SW480 (cell line): ENCODE data around the gene ZNF878.
"Not testable (repeated sequence)": the region's sequence is repeated elsewhere in the genome, so short reads cannot be mapped to it uniquely, and the experiment has no call there.

Experiments used
- DNase-seq: peaks from one replicate; pipeline ENCODE4 v3.0.0-alpha.2; 2016; ENCODE audit warnings: low spot score

ZNF878 gene

DNA sequence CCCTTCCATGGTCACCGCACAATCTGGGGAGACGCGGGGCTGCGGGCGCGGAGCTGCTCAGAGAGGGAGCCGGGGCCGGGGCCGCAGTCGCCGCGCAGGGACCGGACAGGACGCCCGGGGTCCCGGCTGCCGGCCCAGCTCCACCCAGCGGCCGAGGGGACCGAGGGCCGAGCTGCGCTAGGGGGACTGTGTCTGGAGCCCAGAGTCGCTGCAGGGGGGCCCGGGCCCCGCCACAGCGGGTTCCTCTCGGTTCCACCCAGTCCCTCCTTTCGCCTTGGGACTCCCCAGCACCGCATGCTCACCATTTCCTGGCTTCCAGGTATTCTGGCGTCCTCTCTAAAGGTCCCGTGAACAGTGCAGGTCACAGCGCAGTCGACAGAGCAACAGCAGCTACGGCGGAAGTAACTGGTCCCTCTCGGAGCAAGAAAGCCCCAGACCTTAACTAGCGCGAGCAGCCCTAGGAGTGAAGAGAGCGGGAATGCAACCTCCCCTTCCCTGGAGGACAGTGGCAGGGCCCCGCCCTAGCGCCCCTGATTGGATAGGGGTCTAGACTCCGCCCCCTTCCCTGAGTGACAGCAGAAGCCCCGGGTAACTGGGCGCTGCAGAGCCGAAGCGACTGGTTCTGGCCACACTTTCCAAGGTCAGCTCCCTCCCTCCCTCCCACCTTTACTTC, at the start of gene ZNF878:
Gene ZNF878, minus strand, starts transcription at position 465 of the 673 bp plus-strand sequence. Its CDS starts 160 bp downstream, at position 305.
- peak; percentile 92 for DNase-seq

DNA sequence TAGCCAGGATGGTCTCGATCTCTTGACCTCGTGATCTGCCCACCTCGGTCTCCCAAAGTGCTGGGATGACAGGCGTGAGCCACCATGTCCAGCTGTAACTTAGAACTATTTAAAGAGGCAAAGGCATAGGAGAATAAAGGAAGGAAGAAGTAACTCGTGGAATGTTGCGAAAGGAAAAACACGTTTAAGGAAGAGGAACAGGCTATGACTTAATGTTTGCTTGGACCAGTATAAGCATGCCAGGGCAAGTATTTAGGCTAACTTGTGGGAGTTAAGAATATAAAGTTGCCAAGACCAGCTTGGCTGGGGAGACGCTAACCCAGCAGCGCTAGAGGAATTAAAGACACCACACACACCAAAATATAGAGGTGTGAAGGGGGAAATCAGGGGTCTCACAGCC, 45.3 kb upstream of the ZNF878 start:
- DNase-seq, result no peak

DNA sequence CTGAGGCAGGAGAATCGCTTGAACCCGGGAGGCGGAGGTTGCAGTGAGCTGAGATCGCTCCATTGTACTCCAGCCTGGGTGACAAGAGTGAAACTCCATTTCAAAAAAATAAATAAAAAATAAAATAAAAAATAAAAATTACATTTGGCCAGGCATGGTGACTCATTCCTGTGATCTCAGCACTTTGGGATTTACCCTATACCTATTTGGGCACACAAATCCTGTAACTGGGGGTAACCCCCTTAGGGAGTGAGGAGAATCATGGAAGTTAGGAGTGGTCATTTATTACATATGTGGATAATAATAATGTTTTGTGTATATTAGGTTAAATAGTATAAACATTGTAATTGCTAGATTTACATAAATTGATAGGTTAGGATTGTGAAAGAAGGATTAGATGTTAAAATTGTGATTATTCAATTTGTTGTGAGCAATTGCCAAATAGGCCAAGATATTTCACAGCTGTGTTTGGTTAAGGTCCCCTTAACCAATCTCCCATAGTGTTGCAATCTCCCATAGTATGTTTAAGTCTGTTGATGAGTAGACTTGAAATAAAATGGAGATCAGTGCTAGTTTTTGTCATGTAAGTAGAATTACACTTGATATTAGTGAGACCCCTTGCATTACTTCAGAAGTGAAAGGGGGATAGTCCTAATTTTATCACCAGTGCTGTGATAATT, 42.5 kb upstream of the ZNF878 start:
- no peak for DNase-seq

DNA sequence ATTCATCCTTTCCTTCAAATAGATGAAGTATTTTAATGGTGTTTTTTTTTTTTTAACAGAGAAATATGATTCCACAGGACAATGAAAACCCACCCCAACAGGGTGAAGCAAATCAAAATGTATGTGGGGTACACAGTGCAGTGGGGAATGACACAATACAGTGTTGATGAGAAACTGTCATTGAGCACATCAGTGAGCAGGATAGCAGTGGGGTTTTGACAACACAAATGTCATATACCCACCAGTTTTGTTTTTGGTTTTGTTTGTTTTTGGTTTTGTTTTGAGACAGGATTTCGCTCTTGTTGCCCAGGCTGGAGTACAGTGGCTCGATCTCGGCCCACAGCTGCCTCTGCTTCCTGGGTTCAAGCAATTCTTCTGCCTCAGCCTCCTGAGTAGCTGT, 41.0 kb upstream of the ZNF878 start:
- DNase-seq, result no peak

DNA sequence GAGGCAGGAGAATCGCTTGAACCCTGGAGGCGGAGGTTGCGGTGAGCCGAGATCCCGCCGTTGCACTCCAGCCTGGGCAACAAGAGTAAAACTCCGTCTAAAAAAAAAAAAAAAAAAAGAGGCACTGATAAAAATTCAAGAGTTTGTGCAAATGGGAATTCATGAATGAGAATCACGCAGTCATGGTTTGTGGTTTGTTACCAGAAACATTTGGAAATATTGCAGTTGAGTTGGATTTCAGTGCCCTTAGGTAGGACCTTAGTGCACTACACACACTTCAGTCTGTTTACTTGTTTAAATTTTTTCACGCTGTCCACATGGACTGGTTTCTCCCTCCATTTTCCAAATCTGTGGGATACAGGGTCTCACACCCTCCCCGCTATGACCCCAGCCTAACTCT, 40.2 kb upstream of the ZNF878 start:
- DNase-seq, result no peak

DNA sequence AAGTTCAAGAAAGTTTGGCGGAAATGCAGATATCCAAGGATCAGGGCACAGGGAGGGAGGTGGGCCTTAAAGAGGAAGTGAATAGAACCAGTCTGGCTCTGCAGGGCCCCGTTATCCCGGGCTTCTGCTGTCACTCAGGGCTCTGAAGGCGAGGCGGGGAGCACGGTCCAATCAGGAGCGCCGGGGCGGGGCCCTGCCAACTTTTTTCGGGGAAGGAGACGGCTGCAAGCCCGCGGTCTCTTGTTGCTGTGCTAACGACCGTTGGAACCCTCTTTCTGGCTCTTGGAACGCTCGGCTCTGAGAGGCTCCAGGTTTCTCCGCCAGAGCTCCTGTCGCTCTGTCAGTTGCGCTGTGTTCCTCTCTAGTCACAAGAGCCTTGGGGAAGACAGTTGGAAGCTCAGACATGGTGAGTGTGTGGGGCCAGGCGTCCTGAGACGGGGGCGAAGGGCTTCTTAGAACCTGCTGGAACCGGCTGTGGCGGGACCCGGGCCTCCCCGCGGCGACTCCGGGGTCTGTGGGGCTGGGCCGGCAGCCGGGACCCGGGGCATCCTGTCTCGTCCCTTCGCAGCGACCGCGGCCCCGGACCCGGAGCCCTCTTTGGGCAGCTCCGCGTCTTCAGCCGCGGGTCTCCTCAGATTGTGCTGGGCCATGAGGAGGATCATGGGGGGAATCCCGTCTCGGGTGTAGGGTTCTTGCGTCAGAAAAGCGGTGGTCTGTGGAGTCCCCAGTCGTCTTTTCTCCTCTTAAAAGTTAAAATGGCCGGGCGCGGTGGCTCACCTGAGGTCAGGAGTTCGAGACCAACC, 39.5 kb upstream of the ZNF878 start:
- no peak for DNase-seq

DNA sequence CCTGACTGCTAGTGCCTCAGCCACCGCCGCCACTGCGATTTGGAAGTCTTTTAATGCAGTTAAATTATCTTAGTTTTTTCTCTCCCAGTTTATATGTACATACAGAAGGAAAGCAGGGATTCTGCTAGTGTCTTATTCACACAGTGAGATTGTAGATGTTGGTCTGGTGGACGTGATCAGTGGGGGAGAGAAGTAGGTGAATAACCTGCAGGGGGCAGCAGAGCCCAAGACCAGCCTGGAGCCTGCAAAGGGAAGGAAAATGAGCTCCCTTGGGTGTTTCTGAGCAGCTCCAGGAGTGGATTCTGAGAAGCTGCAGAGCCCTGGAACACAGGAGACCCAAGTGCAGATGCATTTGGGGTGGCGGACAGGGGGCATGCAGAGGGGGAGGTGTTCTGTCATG, 38.0 kb upstream of the ZNF878 start:
- DNase-seq, result peak; percentile 31

DNA sequence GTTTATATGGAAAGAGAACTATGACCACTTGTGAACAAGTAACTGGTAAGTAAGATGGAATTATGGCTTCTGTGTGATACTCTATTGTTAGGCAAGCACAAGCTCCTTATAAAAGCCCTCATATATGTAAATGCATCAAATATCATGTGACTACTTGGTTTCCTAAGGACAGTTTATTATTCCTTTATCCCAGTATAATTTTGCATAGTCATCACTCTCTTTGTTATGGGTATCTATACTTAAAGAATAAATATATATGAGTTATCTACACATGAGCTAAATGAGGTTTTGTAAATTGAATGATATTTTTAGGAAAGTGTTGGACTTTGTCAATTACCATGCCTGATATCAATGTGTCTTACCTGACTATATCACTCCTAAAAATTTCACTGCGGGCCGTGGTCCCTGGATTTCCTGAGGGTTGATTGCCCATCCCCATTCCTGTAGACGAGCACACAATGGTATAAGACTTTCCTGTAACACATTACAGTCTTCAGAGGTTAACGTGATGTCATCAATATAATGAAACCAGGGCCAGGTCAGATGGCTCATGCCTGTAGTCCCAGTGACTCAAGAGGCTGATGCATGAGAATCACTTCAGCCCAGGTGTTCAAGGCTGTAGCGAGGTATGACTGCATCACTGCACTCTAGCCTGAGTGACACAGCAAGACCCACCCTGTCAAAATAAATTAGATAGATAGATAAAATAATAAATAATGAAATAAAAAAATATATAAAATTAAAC, 32.5 kb upstream of the ZNF878 start:
- no peak for DNase-seq

DNA sequence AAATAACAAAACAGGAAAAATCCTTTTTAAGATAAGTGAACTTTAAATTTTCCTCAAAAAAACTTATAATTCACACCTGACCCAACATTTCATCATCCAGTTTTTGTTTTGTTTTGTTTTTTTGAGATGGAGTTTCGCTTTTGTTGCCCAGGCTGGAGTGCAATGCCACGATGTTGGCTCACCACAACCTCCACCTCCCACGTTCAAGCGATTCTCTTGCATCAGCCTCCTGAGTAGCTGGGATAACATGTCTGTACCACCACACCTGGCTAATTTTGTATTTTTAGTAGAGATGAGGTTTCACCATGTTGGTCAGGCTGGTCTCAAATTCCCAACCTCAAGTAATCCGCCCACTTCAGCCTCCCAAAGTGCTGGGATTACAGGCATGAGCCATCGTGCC, 30.6 kb upstream of the ZNF878 start:
- DNase-seq, result not testable (repeated sequence)

DNA sequence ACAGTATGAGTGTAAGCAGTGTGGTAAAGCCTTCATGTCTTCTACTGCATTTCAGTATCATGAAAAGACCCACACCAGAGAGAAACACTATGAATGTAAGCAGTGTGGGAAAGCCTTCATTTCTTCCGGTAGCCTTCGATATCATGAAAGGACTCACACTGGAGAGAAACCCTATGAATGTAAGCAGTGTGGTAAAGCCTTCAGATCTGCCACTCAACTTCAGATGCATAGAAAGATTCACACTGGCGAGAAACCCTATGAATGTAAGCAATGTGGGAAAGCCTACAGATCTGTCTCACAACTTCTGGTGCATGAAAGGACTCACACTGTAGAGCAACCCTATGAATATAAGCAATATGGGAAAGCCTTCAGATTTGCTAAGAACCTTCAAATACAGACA, 24.6 kb upstream of the ZNF878 start:
- DNase-seq, result no peak

DNA sequence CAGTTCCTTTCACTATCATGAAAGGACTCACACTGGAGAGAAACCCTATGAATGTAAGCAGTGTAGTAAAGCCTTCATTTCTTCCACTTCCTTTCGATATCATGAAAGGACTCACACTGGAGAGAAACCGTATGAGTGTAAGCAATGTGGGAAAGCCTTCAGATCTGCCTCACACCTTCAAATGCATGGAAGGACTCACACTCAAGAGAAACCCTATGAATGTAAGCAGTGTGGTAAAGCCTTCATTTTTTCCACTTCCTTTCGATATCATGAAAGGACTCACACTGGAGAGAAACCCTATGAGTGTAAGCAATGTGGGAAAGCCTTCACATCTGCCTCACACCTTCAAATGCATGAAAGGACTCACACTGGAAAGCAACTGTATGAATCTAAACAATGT, 23.6 kb upstream of the ZNF878 start:
- not testable (repeated sequence) for DNase-seq

DNA sequence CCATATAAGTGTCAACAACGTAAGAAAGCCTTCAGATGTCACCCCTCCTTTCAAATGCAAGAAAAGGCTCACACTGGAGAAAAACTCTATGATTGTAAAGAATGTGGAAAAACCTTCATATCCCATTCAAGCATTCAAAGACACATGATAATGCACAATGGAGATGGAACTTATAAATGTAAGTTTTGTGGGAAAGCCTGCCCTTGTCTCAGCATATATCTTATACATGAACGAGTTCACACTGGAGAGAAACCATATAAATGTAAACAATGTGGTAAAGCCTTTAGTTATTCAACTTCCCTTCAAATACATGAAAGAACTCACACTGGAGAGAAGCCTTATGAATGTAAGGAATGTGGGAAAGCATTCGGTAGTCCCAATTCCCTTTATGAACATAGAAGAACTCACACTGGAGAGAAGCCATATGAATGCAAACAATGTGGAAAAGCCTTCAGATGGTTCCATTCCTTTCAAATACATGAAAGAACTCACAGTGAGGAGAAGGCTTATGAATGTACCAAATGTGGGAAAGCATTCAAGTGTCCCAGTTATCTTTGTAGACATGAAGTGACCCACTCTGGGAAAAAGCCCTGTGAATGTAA, 22.9 kb upstream of the ZNF878 start:
- no peak for DNase-seq

DNA sequence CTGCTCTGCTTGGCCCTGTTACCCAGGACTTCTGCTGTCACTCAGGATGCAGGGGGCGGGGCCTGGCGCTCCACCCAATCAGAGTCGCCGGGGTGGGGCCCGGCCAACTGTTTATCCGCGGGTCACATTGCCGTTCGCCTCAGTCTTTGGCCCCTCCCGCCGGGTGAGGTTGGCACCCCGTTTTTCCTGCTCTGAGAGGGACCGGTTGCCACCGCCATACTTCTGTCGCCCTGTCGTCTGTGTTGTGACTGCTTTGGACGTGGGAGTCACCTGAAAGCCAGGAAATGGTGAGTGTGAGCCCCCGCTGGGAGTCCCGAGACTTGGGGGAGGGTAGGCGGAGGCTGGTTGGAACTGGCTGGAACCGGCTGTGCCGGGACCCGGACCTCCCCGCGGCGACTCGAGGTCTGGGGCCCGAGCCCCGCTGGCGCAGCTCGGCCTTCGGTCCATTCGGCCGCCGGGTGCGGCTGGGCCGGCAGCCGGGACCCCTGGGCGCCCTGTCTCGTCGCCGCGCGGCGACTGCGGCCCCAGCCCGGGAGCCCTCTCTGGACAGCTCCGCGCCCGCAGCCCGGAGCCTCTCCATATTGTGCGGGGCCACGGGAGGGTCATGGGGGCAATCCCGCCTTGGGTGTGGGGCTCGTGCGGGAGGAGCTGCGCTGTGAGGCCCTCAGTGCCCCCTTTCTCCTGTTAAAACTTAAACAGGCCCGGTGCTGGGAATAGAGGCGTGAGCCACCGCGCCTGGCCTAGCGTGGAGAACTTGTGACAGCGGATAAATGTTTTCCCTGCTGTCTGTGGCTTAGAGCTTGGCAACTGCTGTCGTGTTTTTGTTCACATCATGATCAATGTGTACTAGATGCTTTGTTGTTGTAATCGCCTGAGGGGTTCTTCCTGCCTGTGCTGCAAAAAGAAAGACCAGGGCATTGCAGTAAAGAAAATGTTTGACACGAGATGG, 12.1 kb upstream of the ZNF878 start, which contains the start of gene ZNF844:
Gene ZNF844, plus strand, starts transcription at position 142 of the 949 bp plus-strand sequence. Its CDS starts 143 bp downstream, at position 285.
- DNase-seq, result peak; percentile 25

DNA sequence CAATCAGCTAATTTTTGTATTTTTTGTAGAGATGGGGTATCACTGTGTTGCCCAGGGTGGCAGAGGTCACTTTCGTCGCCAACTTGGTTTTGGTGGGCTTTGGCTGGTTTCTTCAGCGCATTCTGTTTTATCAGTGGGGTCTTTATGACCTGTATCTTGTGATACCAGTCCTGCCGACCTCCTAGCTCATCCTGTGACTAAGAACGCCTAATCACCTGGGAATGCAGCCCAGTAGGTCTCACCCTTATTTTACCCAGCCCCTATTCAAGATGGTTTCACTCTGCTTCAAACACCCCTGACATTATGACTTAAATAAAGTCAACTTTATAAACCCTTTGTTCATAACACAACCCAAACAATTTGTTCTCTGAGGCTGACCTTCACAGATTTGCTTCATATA, 3.0 kb upstream of the ZNF878 start:
- DNase-seq, result no peak

DNA sequence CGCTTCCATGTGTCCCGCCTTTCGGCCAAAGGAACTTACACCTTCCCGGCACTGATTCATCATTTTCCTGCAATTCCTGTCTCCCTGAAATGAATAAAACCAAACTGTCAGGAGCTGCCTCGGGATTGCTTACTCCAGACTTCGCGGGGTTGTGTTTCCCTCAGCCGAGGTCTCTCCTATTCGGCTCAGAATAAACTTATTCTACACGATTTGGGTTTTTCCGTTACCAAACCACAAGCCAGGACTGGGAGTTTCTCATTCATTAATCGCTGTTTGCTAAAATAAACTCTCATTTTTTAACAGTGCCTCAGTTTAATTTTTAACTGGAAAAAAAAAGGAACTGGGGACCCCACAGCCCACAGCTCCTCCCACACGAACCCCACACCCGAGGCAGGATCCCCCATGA, 667 bp downstream of the ZNF878 start:
- DNase-seq, result peak; percentile 48

DNA sequence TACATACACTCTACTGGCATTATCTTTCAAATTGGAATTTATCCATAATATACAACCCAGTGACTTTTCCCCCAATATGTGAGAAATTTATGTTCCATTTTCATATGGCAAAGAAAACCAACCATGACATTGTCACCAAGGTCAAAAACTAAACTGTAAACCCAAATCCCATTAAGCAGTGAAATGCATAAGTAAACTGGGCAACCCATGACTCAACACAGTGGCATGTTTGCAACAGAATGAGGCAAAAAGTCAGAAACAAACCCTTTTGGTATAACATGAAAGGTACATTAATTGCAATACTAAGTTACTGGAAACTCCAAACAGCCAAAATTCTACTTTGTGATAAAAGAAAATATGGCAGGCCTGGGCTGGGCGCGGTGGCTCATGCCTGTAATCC, 4.9 kb downstream of the ZNF878 start:
- no peak for DNase-seq

DNA sequence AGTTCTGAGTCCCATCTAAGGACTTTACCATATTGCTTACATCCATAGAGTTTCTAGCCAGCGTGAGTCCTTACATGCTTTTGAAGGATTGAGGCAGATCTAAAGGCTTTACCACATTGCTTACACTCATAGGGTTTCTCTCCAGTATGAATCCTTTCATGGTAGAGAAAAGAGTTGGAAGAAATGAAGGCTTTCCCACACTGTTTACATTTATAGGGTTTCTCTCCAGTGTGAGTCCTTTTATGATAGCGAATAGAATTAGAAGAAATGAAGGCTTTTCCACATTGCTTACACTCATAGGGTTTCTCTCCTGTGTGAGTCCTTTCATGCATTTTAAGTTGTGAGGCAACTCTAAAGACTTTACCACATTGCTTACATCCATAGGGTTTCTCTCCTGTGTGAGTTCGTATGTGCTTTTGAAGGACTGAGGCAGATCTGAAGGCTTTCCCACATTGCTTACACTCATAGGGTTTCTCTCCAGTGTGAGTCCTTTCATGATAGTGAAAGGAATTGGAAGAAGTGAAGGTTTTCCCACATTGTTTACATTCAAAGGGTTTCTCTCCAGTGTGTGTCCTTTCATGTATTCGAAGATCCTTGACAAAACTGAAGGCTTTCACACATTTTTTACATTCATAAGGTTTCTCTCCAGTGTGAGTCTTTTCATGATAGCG, 8.9 kb downstream of the ZNF878 start:
- no peak for DNase-seq

DNA sequence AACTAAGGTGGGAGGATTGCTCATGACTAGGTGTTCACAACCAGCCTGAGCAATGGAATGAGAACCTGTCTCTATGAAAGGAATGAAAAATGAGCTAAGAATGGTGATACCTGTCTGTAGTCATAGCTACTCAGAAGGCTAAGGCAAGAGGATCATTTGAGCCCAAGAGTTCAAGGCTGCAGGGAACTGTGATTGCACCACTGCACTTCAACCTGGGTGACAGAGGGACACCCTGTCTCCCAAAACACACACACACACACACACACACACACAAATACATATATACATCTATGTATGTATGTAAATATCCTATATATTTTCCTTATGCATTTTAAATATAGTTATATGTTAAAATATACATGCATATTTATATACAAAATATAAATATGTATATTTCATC, 9.9 kb downstream of the ZNF878 start:
- DNase-seq, result no peak

DNA sequence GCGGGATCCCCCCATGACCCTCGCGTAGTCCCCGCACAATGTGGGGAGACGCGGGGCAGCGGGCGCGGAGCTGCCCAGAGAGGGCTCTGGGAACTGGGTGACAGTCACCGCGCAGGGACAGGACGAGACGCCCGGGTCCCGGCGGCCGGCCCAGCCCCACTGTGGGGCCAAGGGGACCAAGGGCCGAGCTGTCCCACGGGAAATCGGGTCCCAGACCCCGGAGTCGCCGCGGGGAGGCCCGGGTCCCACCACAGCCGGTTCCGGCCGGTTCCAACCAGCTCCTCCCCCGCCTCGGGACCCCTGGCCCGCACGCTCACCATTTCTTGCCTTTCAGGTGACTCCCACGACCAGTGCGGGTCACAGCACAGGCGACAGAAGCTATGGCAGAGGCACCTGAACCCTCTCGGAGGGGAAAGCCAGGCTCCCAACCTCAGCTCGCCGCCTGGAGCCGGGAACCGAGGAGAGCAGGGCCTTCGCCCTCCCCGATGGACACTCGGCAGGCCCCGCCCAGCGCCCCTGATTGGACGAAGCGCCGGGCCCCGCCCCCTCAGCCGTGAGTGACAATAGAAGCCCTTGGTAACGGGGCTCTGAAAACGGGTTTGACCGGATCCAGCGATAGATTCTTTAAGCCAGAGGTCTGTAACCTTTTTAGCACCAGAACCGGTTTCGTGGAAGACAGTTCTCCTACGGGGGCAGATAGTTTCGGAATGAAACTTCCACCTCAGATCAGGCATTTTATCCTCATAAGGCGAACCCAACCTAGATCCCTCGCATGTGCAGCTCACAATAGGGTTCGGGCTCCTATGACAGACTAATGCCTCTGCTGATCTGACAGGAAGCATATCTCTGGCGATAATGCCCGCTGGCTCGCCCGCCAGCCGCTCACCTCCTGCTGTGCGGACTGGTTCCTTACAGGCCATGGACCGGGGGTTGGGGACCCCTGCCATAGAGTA, 17.3 kb downstream of the ZNF878 start, which contains the start of gene ZNF433:
Gene ZNF433, minus strand, starts transcription at position 460 of the 953 bp plus-strand sequence. Its CDS starts 140 bp downstream, at position 320.
- DNase-seq, result peak; percentile 47
